BLaER1 treated with 17β-estradiol and CSF1 and Interleukin-3, amounts not matched to agents 10 nM and 100 nM (cell line): ENCODE results near the gene LRRC7.

Source experiments
- H3K27ac ChIP-seq, 11 experiments: shearing (Covaris generic); formaldehyde crosslinking; 2 replicates each; pipeline ENCODE4 v1.8.1; 2022
- H3K27me3 ChIP-seq, 11 experiments: shearing (Covaris generic); formaldehyde crosslinking; 2 replicates each; pipeline ENCODE4 v1.8.1; 2022
- H3K36me3 ChIP-seq, 11 experiments: shearing (Covaris generic); formaldehyde crosslinking; 2 replicates each; pipeline ENCODE4 v1.8.1; 2022
- H3K4me1 ChIP-seq, 10 experiments: shearing (Covaris generic); formaldehyde crosslinking; 2 replicates each; pipeline ENCODE4 v1.8.1; 2022
- H3K4me2 ChIP-seq, 11 experiments: shearing (Covaris generic); formaldehyde crosslinking; 2 replicates each; pipeline ENCODE4 v1.8.1; 2022
- H3K4me3 ChIP-seq, 10 experiments: shearing (Covaris generic); formaldehyde crosslinking; 2 replicates each; pipeline ENCODE4 v1.8.1; 2022
- H3K9ac ChIP-seq, 11 experiments: shearing (Covaris generic); formaldehyde crosslinking; 2 replicates each; pipeline ENCODE4 v1.8.1; 2022
- H3K9me3 ChIP-seq, 11 experiments: shearing (Covaris generic); formaldehyde crosslinking; replicated peaks in 1 of 11; 2 replicates each; pipeline ENCODE4 v1.8.1; 2022
- H4K20me1 ChIP-seq, 11 experiments: shearing (Covaris generic); formaldehyde crosslinking; 2 replicates each; pipeline ENCODE4 v1.8.1; 2022
- Cebpa-rat ChIP-seq, 11 experiments: shearing (Covaris generic); IDR thresholded peaks; 2 replicates each; pipeline ENCODE4 v1.8.1; 2022

Gene LRRC7

GRCh38 chr1:70005386-70006034 is 437.8 kb downstream of the LRRC7 start:
- H3K36me3 ChIP-seq = no peaks in the 10 kb centered on the region
- no peaks in the 10 kb centered on the region for H3K9me3 ChIP-seq
- peaks cover 0 to 18% (median 6%) of the 10 kb centered on the region in 10 experiments; a peak in 13 of 20 replicates for H3K4me1 ChIP-seq
- no peak for TF ChIP-seq Cebpa-rat (IDR thresholded peaks at IDR 0.05)
- H3K9ac ChIP-seq = no peak overlapping the region
- no peaks in the 10 kb centered on the region for H4K20me1 ChIP-seq
- H3K4me3 ChIP-seq = no peak overlapping the region
- H3K27ac ChIP-seq = no peak overlapping the region
- no peaks in the 10 kb centered on the region for H3K27me3 ChIP-seq
- H3K4me2 ChIP-seq = no peak overlapping the region

- Histone ChIP-seq H4K20me1 (no peaks in the 10 kb centered on the region), H3K36me3 (no peaks in the 10 kb centered on the region), H3K9me3 (no peaks in the 10 kb centered on the region), H3K4me1 (peaks cover 0 to 9% (median 0%) of the 10 kb centered on the region in 10 experiments; a peak in 8 of 20 replicates), H3K4me3 (no peak overlapping the region), H3K27me3 (no peaks in the 10 kb centered on the region), H3K4me2 (no peak overlapping the region), H3K27ac (no peak overlapping the region), H3K9ac (no peak overlapping the region)
- TF ChIP-seq Cebpa-rat (IDR thresholded peaks at IDR 0.05) = no peak
These were observed 440.9 kb downstream of the LRRC7 start for GRCh38 chr1:70008660-70009059.

- no peak overlapping the region for H3K4me3 ChIP-seq
- no peak for TF ChIP-seq Cebpa-rat (IDR thresholded peaks at IDR 0.05)
- no peaks in the 10 kb centered on the region for H3K27me3 ChIP-seq
- no peaks in the 10 kb centered on the region for H4K20me1 ChIP-seq
- H3K9ac ChIP-seq = no peak overlapping the region
- no peaks in the 10 kb centered on the region for H3K36me3 ChIP-seq
- H3K27ac ChIP-seq = no peak overlapping the region
- no peaks in the 10 kb centered on the region for H3K4me1 ChIP-seq
- no peaks in the 10 kb centered on the region for H3K9me3 ChIP-seq
- H3K4me2 ChIP-seq = no peak overlapping the region
These were observed 450.0 kb downstream of the LRRC7 start for GRCh38 chr1:70017770-70018169.

- no peak overlapping the region for H3K27ac ChIP-seq
These were observed 456.6 kb downstream of the LRRC7 start for GRCh38 chr1:70024272-70024671.

GRCh38 chr1:70025052-70025451 is 457.3 kb downstream of the LRRC7 start:
- TF ChIP-seq Cebpa-rat (IDR thresholded peaks at IDR 0.05) = no peak
- Histone ChIP-seq H3K4me2 (no peak overlapping the region), H4K20me1 (no peaks in the 10 kb centered on the region), H3K4me3 (no peak overlapping the region), H3K27me3 (no peaks in the 10 kb centered on the region), H3K4me1 (peaks cover 0 to 11% (median 7%) of the 10 kb centered on the region in 10 experiments; a peak in 12 of 20 replicates), H3K9ac (no peak overlapping the region), H3K36me3 (no peaks in the 10 kb centered on the region), H3K27ac (no peak overlapping the region), H3K9me3 (no peaks in the 10 kb centered on the region)

More at GRCh38 chr1:70024272-70024671, 456.6 kb downstream of the LRRC7 start:
- H3K4me2 ChIP-seq = no peak overlapping the region
- H3K27me3 ChIP-seq = no peaks in the 10 kb centered on the region
- no peaks in the 10 kb centered on the region for H4K20me1 ChIP-seq
- no peaks in the 10 kb centered on the region for H3K9me3 ChIP-seq
- H3K4me1 ChIP-seq = peaks cover 0 to 3% (median 1%) of the 10 kb centered on the region in 10 experiments; a peak in 6 of 20 replicates
- H3K4me3 ChIP-seq = no peak overlapping the region
- 0 out of 22 replicates have a peak, but pooled peaks of 2 of the 11 experiments have one; percentile 15 to 25 for TF ChIP-seq Cebpa-rat (IDR thresholded peaks at IDR 0.05)
- H3K36me3 ChIP-seq = no peaks in the 10 kb centered on the region
- no peak overlapping the region for H3K9ac ChIP-seq

GRCh38 chr1:70025846-70026245 is 458.1 kb downstream of the LRRC7 start:
- no peak overlapping the region for H3K4me2 ChIP-seq
- no peaks in the 10 kb centered on the region for H3K36me3 ChIP-seq
- no peak overlapping the region for H3K9ac ChIP-seq
- H3K9me3 ChIP-seq = no peaks in the 10 kb centered on the region
- peaks cover 0 to 13% (median 10%) of the 10 kb centered on the region in 10 experiments; a peak in 12 of 20 replicates for H3K4me1 ChIP-seq
- H3K4me3 ChIP-seq = no peak overlapping the region
- TF ChIP-seq Cebpa-rat (IDR thresholded peaks at IDR 0.05) = no peak
- H3K27me3 ChIP-seq = no peaks in the 10 kb centered on the region
- H4K20me1 ChIP-seq = no peaks in the 10 kb centered on the region
- no peak overlapping the region for H3K27ac ChIP-seq

GRCh38 chr1:70033266-70033873 is 465.6 kb downstream of the LRRC7 start:
- H3K4me1 ChIP-seq = peaks cover 0 to 13% (median 10%) of the 10 kb centered on the region in 10 experiments; a peak in 12 of 20 replicates
- TF ChIP-seq Cebpa-rat (IDR thresholded peaks at IDR 0.05) = no peak
- no peak overlapping the region for H3K4me2 ChIP-seq
- no peaks in the 10 kb centered on the region for H3K9me3 ChIP-seq
- no peaks in the 10 kb centered on the region for H3K36me3 ChIP-seq
- H3K27me3 ChIP-seq = no peaks in the 10 kb centered on the region
- no peak overlapping the region for H3K27ac ChIP-seq
- H3K9ac ChIP-seq = no peak overlapping the region
- no peaks in the 10 kb centered on the region for H4K20me1 ChIP-seq
- H3K4me3 ChIP-seq = no peak overlapping the region

- no peak overlapping the region for H3K9ac ChIP-seq
- H3K4me2 ChIP-seq = no peak overlapping the region
- H3K27me3 ChIP-seq = no peaks in the 10 kb centered on the region
- H3K4me1 ChIP-seq = peaks cover 0 to 13% (median 10%) of the 10 kb centered on the region in 10 experiments; a peak in 12 of 20 replicates
- no peak for TF ChIP-seq Cebpa-rat (IDR thresholded peaks at IDR 0.05)
- H3K27ac ChIP-seq = no peak overlapping the region
- no peaks in the 10 kb centered on the region for H4K20me1 ChIP-seq
- H3K36me3 ChIP-seq = no peaks in the 10 kb centered on the region
- no peaks in the 10 kb centered on the region for H3K9me3 ChIP-seq
- no peak overlapping the region for H3K4me3 ChIP-seq
These were observed 466.2 kb downstream of the LRRC7 start for GRCh38 chr1:70033936-70034335.

- H3K27me3 ChIP-seq = no peaks in the 10 kb centered on the region
- no peak overlapping the region for H3K4me2 ChIP-seq
- peaks cover 0 to 10% (median 7%) of the 10 kb centered on the region in 10 experiments; a peak in 12 of 20 replicates for H3K4me1 ChIP-seq
- H3K27ac ChIP-seq = no peak overlapping the region
- H3K36me3 ChIP-seq = no peaks in the 10 kb centered on the region
- no peak overlapping the region for H3K4me3 ChIP-seq
- H3K9ac ChIP-seq = no peak overlapping the region
- no peaks in the 10 kb centered on the region for H4K20me1 ChIP-seq
- no peaks in the 10 kb centered on the region for H3K9me3 ChIP-seq
- no peak for TF ChIP-seq Cebpa-rat (IDR thresholded peaks at IDR 0.05)
These were observed 466.7 kb downstream of the LRRC7 start for GRCh38 chr1:70034403-70034802.

GRCh38 chr1:70038025-70038424 is 470.3 kb downstream of the LRRC7 start:
- H3K27ac ChIP-seq = no peak overlapping the region
- H4K20me1 ChIP-seq = no peaks in the 10 kb centered on the region
- no peaks in the 10 kb centered on the region for H3K27me3 ChIP-seq
- H3K4me3 ChIP-seq = no peak overlapping the region
- no peaks in the 10 kb centered on the region for H3K36me3 ChIP-seq
- H3K9ac ChIP-seq = no peak overlapping the region
- peaks cover 0 to 19% (median 0%) of the 10 kb centered on the region in 10 experiments; a peak in 8 of 20 replicates for H3K4me1 ChIP-seq
- TF ChIP-seq Cebpa-rat (IDR thresholded peaks at IDR 0.05) = no peak
- H3K4me2 ChIP-seq = no peak overlapping the region
- H3K9me3 ChIP-seq = no peaks in the 10 kb centered on the region
